ENCODE measurements around the gene GYG2.

The GYG2 gene

GRCh38 chrX:2857566-2857965 is 28.8 kb downstream of the GYG2 start:
- Histone ChIP-seq H3K9ac (ENCODE audit: low read length) (no peak overlapping the region), H4K20me1 (ENCODE audit: insufficient read depth, low read length) (no peaks in the 10 kb centered on the region), H3K27ac (ENCODE audit: low read length) (no peak overlapping the region), H3K27me3 (ENCODE audit: low read depth, low read length) (no peaks in the 10 kb centered on the region), H3K36me3 (replicated peaks; ENCODE audit: low read depth, low read length) (no peaks in the 10 kb centered on the region), H3K4me1 (ENCODE audit: low read length) (no peaks in the 10 kb centered on the region), H2AFZ (ENCODE audit: low read depth, low read length) (no peak overlapping the region), H3K9me3 (ENCODE audit: insufficient read depth, low read length) (no peaks in the 10 kb centered on the region), H3K4me2 (ENCODE audit: low read length) (no peak overlapping the region), H3K79me2 (ENCODE audit: low read length) (no peaks in the 10 kb centered on the region), H3K4me3 (ENCODE audit: low read length) (no peak overlapping the region)
- no peak for TF ChIP-seq CTCF (IDR thresholded peaks at IDR 0.05; ENCODE audit: low read depth, low read length)
- no peak for TF ChIP-seq EZH2phosphoT487 (IDR thresholded peaks at IDR 0.05; ENCODE audit: low read depth)

- Histone ChIP-seq H3K36me3 (replicated peaks; ENCODE audit: low read depth, low read length) (no peaks in the 10 kb centered on the region), H2AFZ (ENCODE audit: low read depth, low read length) (no peak overlapping the region), H3K9ac (ENCODE audit: low read length) (no peak overlapping the region), H3K27me3 (ENCODE audit: low read depth, low read length) (no peaks in the 10 kb centered on the region), H3K9me3 (ENCODE audit: insufficient read depth, low read length) (no peaks in the 10 kb centered on the region), H3K79me2 (ENCODE audit: low read length) (no peaks in the 10 kb centered on the region), H3K4me3 (ENCODE audit: low read length) (no peak overlapping the region), H3K27ac (ENCODE audit: low read length) (no peak overlapping the region), H3K4me1 (ENCODE audit: low read length) (no peaks in the 10 kb centered on the region), H4K20me1 (ENCODE audit: insufficient read depth, low read length) (no peaks in the 10 kb centered on the region), H3K4me2 (ENCODE audit: low read length) (no peak overlapping the region)
- TF ChIP-seq CTCF (IDR thresholded peaks at IDR 0.05; ENCODE audit: low read depth, low read length) (no peak), EZH2phosphoT487 (IDR thresholded peaks at IDR 0.05; ENCODE audit: low read depth) (no peak)
These were observed 30.6 kb downstream of the GYG2 start for GRCh38 chrX:2859197-2859797.

GRCh38 chrX:2862404-2862803 is 33.7 kb downstream of the GYG2 start:
- Histone ChIP-seq H3K9ac (ENCODE audit: low read length) (no peak overlapping the region), H3K36me3 (replicated peaks; ENCODE audit: low read depth, low read length) (no peaks in the 10 kb centered on the region), H3K4me3 (ENCODE audit: low read length) (no peak overlapping the region), H3K27me3 (ENCODE audit: low read depth, low read length) (no peaks in the 10 kb centered on the region), H3K27ac (ENCODE audit: low read length) (no peak overlapping the region), H3K4me2 (ENCODE audit: low read length) (no peak overlapping the region), H3K9me3 (ENCODE audit: insufficient read depth, low read length) (no peaks in the 10 kb centered on the region), H3K4me1 (ENCODE audit: low read length) (no peaks in the 10 kb centered on the region), H2AFZ (ENCODE audit: low read depth, low read length) (no peak overlapping the region), H4K20me1 (ENCODE audit: insufficient read depth, low read length) (no peaks in the 10 kb centered on the region), H3K79me2 (ENCODE audit: low read length) (no peaks in the 10 kb centered on the region)
- TF ChIP-seq CTCF (IDR thresholded peaks at IDR 0.05; ENCODE audit: low read depth, low read length) (no peak), EZH2phosphoT487 (IDR thresholded peaks at IDR 0.05; ENCODE audit: low read depth) (no peak)

- Histone ChIP-seq H4K20me1 (ENCODE audit: insufficient read depth, low read length) (no peaks in the 10 kb centered on the region), H3K27me3 (ENCODE audit: low read depth, low read length) (no peaks in the 10 kb centered on the region), H3K79me2 (ENCODE audit: low read length) (no peaks in the 10 kb centered on the region), H3K27ac (ENCODE audit: low read length) (no peak overlapping the region), H3K4me1 (ENCODE audit: low read length) (no peaks in the 10 kb centered on the region), H3K4me2 (ENCODE audit: low read length) (no peak overlapping the region), H3K36me3 (replicated peaks; ENCODE audit: low read depth, low read length) (no peaks in the 10 kb centered on the region), H3K4me3 (ENCODE audit: low read length) (no peak overlapping the region), H3K9me3 (ENCODE audit: insufficient read depth, low read length) (no peaks in the 10 kb centered on the region), H2AFZ (ENCODE audit: low read depth, low read length) (no peak overlapping the region), H3K9ac (ENCODE audit: low read length) (no peak overlapping the region)
- TF ChIP-seq EZH2phosphoT487 (IDR thresholded peaks at IDR 0.05; ENCODE audit: low read depth), result no peak
- TF ChIP-seq CTCF (IDR thresholded peaks at IDR 0.05; ENCODE audit: low read depth, low read length), result no peak
These were observed 34.9 kb downstream of the GYG2 start for GRCh38 chrX:2863646-2864045.
